Measurements from ENCODE around the gene MGST2.

GRCh38 chr4:139685180-139685579, 19.6 kb downstream of the MGST2 start:
- TF ChIP-seq CTCF (IDR thresholded peaks at IDR 0.05) (no peak), ESRRA (CRISPR knock-in tag; IDR thresholded peaks at IDR 0.05; ENCODE audit: borderline replicate concordance) (no peak)
